Activated CD4-positive, alpha-beta T cell treated with anti-CD3 and anti-CD28 coated beads for 1 hour (primary cell): Measurements from ENCODE around the gene TCEAL4.
"Not testable (repeated sequence)": the region's sequence is repeated elsewhere in the genome, so short reads cannot be mapped to it uniquely, and the experiment has no call there.

Source experiments
- DNase-seq: peaks from one replicate; pipeline ENCODE4 v3.0.0-alpha.2; 2020

TCEAL4 gene

GRCh38 chrX:103595202-103595601 is 9.9 kb downstream of the TCEAL4 start:
- DNase-seq, result not testable (repeated sequence)

DNA sequence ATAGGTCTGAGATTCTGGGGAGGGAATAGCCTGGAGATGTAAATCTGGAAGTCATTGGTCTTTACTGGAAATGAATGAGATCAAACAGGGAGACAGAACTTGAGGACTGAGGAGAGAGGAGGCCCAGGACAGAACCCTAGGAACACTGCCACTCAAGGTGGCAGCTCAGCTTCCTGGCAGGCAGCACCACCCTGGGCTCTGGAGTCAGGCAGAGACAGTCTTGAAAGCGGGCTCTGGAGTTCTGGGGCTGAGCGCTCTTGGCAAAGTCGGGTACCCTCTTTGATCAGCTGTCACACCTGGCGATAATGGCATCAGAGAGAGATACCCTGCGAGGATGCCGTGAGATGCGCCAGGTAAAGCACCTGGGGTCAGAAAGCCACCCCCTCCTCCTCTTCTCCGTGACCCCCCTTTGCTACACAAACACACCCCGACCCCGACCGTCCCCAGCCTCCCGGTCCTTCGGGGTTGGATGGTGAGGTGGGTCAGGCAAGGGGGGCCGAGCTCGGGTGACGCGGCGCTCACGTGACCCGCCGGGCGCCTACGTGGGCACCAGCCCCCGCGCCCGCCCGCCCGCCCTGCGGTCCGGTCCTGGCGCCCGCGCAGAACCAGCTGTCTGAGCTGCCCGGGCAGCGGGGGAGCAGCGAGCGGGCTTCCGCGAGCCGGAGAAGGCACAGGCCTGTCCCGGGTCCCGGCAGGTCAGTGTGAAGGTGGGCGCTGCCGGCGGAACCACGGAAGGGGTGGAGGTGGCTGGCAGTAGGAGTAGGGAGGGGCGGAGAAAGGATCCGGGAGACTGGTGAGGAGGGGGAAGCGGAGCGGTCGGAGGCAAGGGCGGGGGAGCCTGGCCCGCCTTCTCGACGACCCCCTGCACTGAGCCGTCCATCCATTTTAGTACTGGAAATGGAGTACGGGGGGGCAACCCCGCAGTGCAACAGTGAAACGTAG is 22.3 kb downstream of the TCEAL4 start, which contains the start of gene TCEAL3:
Gene TCEAL3 (plus strand): TSS at position 600 of the 942 bp plus-strand sequence. CDS start 1,102 bp downstream, outside the sequence.
- DNase-seq, result no peak

- DNase-seq, result no peak
Observed at GRCh38 chrX:103608306-103608963, 23.1 kb downstream of the TCEAL4 start.

DNA sequence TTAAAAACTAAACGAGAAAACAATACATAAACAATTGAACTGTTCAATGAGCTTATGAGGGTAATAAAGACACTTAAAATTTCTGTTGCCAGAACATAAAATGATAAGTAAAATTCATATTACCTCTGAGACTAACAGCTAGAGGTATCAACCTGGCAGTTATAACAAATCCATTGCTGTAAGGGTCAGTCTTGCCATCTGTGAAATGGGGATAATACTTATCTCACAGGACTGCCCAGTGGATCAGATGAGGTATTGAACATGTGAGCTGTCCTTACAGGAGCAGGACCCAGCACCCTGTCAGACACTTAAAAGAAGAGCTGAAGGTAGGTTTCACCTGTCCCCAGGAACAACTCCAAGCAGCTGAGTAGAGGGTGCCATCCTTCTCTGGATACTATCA is 25.0 kb downstream of the TCEAL4 start:
- DNase-seq, result no peak

DNA sequence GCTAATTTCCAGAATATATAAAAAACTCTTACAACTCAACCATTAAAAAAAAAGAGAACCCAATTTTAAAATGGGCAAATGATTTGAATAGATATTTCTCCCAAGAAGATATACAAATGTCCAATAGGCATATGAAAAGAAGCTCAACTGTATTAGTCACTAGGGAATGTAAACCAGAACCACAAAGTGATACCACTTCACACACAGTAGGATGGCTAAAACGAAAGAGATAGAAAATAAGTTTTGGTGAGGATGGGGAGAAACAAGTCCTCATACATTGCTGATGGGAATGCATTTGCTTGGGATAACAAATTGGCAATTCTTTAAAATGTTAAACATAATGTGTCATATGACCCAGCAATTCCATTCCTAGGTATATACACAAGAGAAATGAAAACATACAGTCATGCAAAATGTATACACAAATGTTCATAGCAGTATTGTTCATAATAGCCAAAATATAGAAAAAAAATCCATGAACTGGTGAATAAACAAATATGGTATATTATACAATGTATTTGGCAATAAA is 28.1 kb downstream of the TCEAL4 start:
- no peak for DNase-seq

DNA sequence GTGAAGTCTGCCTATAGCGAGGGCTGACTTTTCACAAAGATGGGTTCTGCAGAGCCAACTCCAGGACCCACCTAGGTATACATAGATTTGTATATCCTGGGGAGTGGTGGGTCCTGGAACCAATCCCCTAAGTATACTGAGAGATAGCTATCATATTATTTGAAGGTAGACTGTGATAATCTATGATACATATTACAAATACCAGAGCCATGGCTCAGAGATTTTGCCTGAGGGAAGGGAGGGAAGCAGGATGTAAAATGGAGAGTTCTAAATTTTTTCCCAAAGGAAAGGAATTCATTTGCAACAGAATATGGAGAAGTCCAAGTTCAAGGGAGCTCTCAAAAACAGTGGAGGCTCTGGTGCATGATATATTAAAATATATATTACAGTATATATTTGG is 29.7 kb downstream of the TCEAL4 start:
- no peak for DNase-seq

- DNase-seq, result no peak
Observed at GRCh38 chrX:103615781-103616371, 30.6 kb downstream of the TCEAL4 start.

- DNase-seq, result no peak
Observed at GRCh38 chrX:103616676-103617186, 31.4 kb downstream of the TCEAL4 start.

GRCh38 chrX:103624111-103624510 is 38.8 kb downstream of the TCEAL4 start:
- no peak for DNase-seq

DNA sequence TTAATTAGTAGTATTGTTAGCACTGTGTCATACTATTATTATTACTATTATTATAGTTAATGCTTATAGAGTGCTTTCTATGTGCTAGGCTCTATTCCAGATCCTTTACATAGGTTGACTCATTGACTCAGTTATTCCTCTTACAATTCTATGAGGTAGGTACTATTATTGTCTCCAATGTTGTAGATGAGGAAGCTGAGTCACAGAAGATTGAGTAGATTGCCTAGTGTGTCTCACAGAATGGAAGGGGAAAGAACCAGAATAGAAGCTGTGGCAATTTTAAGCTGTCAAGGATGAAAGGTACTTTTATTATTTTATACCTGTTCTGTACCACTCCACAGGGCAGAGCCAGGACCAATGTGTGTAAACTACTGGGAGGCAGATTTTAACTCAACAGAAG is 41.5 kb downstream of the TCEAL4 start:
- no peak for DNase-seq

- no peak for DNase-seq
Observed at GRCh38 chrX:103628386-103629317, 43.3 kb downstream of the TCEAL4 start, which contains the start of gene TCEAL1. TSS of gene TCEAL1 (plus strand) at chrX:103628975. CDS start at chrX:103629917, 942 bp downstream.

DNA sequence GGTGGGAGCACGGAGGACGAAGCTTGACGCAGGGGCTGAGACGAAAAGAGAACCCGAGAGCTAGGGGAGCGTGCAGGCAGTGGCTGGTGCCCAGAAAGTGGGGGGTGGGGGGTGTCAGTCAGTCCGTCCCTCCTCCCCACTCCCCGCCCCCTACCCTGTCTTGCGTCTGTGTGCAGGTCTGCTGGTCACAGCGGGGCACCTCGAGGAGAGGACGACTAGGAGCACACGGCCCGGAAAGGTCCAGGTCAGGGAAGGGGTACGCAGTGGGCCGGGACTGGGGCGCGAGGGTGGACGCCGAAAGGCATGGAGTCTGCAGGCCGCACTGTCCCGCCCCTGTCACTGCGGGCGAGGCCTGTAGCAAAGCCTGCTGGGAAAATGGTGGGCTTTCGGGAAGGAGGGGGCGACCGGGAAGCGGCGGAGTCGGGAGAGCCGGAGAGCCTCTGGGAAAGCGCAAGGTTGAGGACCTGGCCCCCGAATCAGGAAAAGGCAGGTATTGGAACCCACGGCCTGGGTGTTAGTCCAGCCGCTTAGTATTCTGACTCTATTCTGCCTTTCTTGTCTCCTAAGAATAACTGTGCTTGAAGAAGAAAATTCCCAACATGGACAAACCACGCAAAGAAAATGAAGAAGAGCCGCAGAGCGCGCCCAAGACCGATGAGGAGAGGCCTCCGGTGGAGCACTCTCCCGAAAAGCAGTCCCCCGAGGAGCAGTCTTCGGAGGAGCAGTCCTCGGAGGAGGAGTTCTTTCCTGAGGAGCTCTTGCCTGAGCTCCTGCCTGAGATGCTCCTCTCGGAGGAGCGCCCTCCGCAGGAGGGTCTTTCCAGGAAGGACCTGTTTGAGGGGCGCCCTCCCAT is 44.2 kb downstream of the TCEAL4 start:
- no peak for DNase-seq

- DNase-seq, result no peak
Observed at GRCh38 chrX:103630171-103630511, 44.8 kb downstream of the TCEAL4 start.

GRCh38 chrX:103631145-103631544 is 45.8 kb downstream of the TCEAL4 start:
- DNase-seq, result no peak

DNA sequence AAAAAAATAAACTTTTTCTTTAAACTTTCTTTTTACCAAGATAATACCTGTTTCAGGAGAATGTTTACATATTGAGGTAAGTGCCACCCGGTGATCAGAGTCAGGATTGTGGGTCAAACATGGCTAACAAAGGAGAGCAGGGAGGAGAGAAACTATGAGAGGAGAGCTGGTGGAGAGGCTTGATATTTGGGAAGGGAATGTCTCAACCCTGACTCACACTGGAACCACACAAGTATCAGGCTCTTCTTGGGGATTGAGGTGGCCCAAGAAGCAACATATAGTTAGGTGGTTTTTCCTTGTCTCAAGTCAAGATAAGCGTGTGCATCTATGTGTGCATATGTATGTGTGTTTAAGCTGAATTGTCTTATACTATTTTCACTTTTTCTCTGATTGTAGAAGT is 50.1 kb downstream of the TCEAL4 start:
- DNase-seq, result no peak
